Measurements from ENCODE around the gene ST6GALNAC2. TPM values are rescaled to one million over a fixed set of nuclear protein-coding genes. Genes with fewer than 3 reads are reported as not detected.

The ST6GALNAC2 gene
- total RNA-seq, 2 donors from 2014 or later = 6.9 to 10.1 TPM

GRCh38 chr17:76556765-76557367, 28.8 kb downstream of the ST6GALNAC2 start:
- peaks cover 58% of the 10 kb centered on the region for H3K4me1 ChIP-seq
- intact Hi-C loops (cut with DNase I) = no loop called here
- peak; percentile 30 for ATAC-seq
- no peaks in the 10 kb centered on the region for H3K9me3 ChIP-seq
- 20 to 27% methylated on average over 30 of the region's 30 CpGs for WGBS, 2 donors
- H3K27ac ChIP-seq = peak overlapping the region; percentile 83 to 94 (median 86)
- TF ChIP-seq POLR2A (IDR thresholded peaks at IDR 0.05) (no peak), CTCF (IDR thresholded peaks at IDR 0.05) (no peak)
- DNase-seq = peak in 2 of 4 donors; percentile 28 to 37
- H3K36me3 ChIP-seq (replicated peaks in 1 of 2; ENCODE audit: insufficient read depth in 1 of 2, low read depth in 2 of 2) = peaks cover 0 to 8% of the 10 kb centered on the region in 2 donors
- H3K4me3 ChIP-seq = peak overlapping the region; percentile 20 to 38
- no peaks in the 10 kb centered on the region for H3K27me3 ChIP-seq

- Histone ChIP-seq H3K4me3 (no peak overlapping the region), H3K27me3 (no peaks in the 10 kb centered on the region), H3K27ac (peak overlapping the region in 3 of 4 donors; percentile 60 to 76 (median 62)), H3K36me3 (replicated peaks in 1 of 2; ENCODE audit: insufficient read depth in 1 of 2, low read depth in 2 of 2) (no peaks in the 10 kb centered on the region), H3K9me3 (no peaks in the 10 kb centered on the region), H3K4me1 (peaks cover 42% of the 10 kb centered on the region)
- DNase-seq (peak; percentile 57 to 77 (median 75)), ATAC-seq (peak; percentile 40)
- intact Hi-C loops (cut with DNase I) = no loop called here
- 51 to 54% methylated on average over 6 of the region's 6 CpGs for WGBS, 2 donors
- TF ChIP-seq CTCF (IDR thresholded peaks at IDR 0.05) (no peak), POLR2A (IDR thresholded peaks at IDR 0.05) (no peak)
These were observed 31.5 kb downstream of the ST6GALNAC2 start for GRCh38 chr17:76554131-76554530.

- Histone ChIP-seq H3K36me3 (replicated peaks in 1 of 2; ENCODE audit: insufficient read depth in 1 of 2, low read depth in 2 of 2) (no peaks in the 10 kb centered on the region), H3K4me3 (no peak overlapping the region), H3K27ac (peak overlapping the region in 3 of 4 donors; percentile 60 to 76 (median 62)), H3K27me3 (no peaks in the 10 kb centered on the region), H3K9me3 (no peaks in the 10 kb centered on the region), H3K4me1 (peaks cover 41% of the 10 kb centered on the region)
- ATAC-seq = no peak
- DNase-seq = no peak
- intact Hi-C loops (cut with DNase I) = no loop called here
- TF ChIP-seq POLR2A (IDR thresholded peaks at IDR 0.05) = no peak
- TF ChIP-seq CTCF (IDR thresholded peaks at IDR 0.05) = no peak
- WGBS, 2 donors = 85% methylated on average over 8 of the region's 8 CpGs
These were observed 32.3 kb downstream of the ST6GALNAC2 start for GRCh38 chr17:76553178-76553908.

GRCh38 chr17:76551685-76552084, 34.0 kb downstream of the ST6GALNAC2 start:
- intact Hi-C loops (cut with DNase I) = no loop called here
- 84 to 85% methylated on average over 4 of the region's 4 CpGs for WGBS, 2 donors
- H3K4me1 ChIP-seq = peaks cover 52% of the 10 kb centered on the region

More at GRCh38 chr17:76551685-76552084, 34.0 kb downstream of the ST6GALNAC2 start:
- Histone ChIP-seq H3K27me3 (no peaks in the 10 kb centered on the region), H3K4me3 (no peak overlapping the region), H3K9me3 (no peaks in the 10 kb centered on the region), H3K27ac (peak overlapping the region in 3 of 4 donors; percentile 1 to 71 (median 67)), H3K36me3 (replicated peaks in 1 of 2; ENCODE audit: insufficient read depth in 1 of 2, low read depth in 2 of 2) (no peaks in the 10 kb centered on the region)
- TF ChIP-seq POLR2A (IDR thresholded peaks at IDR 0.05) = no peak
- no peak for TF ChIP-seq CTCF (IDR thresholded peaks at IDR 0.05)
- no peak for DNase-seq
- no peak for ATAC-seq
